NOMO-1 (cell line): Measurements from ENCODE around the gene COL1A2.

Experiments used
- DNase-seq, 2 experiments: peaks; one replicate each; lab custom pipeline; 2025; ENCODE audit not compliant: unreplicated experiment in 2 of 2; lab: John Stamatoyannopoulos, UW

The COL1A2 gene

DNA sequence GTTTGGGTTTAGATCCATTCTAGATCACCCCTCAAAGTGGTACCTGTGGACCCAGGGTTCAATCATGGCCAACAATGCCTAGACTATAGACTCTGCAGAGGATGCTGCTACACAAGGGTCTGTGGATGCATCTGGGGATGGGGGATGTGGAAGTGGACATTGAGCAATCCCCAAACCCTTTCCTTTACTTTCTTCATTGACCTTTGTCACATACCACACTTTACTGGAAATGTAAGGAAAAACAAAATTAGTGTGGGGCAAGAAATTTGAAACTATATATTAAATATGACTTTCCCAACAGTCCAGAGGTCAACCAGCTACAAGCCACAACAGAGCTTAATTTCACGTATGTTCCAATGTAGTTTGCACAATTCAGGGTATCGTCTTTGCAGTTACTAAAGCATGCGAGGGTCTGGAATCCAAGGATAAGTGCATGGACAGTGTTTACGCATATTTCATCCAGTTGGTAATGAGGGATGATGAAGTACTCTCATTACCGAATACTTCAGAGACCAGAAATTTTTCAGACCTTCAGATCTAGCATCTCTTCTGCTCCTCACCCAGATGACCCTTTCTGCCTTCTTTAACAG is 81.7 kb downstream of the COL1A2 start:
- DNase-seq, result no peak

DNA sequence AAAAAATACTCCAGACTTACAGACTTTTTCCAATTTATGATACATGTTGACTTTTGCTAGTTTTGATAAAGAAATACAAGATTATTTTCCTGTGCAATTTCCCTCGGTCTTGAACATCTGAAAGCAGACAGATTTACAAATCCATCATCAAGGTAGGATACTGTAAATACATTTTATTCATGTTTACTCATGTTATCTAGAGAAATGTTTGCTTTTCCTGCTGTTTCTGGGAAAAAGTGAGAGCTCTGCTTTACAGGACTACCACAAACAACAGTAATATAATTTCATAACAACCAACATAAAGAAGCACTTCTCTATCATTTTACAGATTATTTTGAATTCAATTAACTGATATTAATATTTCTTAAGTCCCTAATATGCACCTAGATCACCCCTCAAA is 83.2 kb downstream of the COL1A2 start:
- no peak for DNase-seq

DNA sequence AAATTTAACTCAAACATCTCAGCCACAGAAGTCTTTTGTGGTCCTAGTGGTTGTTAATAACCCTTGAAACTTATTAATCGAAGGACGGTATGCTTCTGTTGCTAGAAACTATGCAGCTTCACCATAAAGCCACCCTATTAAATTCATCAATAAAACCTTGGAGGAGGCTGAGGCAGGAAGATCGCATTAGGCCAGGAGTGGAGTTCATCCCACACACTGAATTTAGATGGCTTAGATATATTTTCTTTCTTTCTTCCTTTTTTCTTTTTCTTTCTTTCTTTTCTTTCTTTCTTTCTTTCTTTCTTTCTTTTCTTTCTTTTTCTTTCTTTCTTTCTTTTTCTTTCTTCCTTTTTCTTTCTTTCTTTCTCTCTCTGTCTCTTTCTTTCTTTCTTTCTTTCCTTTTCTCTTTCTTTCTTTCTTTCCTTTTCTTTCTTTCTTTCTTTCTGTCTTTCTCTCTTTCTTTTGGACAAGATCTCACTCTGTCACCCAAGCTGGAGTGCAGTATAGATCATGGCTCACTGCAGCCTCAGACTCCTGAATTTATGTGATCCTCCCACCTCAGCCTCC is 84.0 kb downstream of the COL1A2 start:
- DNase-seq, result no peak
